SU-DHL-6 (cell line): ENCODE results near the gene SYNJ1.

ENCODE experiments used
- CTCF ChIP-seq: fragments of 200-600 bp; sonication (generic); IDR thresholded peaks from one replicate; pipeline ENCODE4 v1.5.1; 2017; ENCODE audit warnings: antibody characterized with exemption, mild to moderate bottlenecking, low read length, moderate library complexity; ENCODE audit not compliant: insufficient read depth, poor library complexity, severe bottlenecking
- EZH2phosphoT487 ChIP-seq: fragments of 200-600 bp; sonication (generic), shearing (Covaris generic); conservative IDR thresholded peaks from 2 replicates; pipeline ENCODE4 v1.6.1; 2018; ENCODE audit warnings: mild to moderate bottlenecking, antibody characterized with exemption, low read length, moderate library complexity, mixed read lengths

GRCh38 chr21:32599091-32599490 lies 128.7 kb downstream of the SYNJ1 start:
- TF ChIP-seq CTCF: no peak
- no peak for TF ChIP-seq EZH2phosphoT487
